Activated CD8-positive, alpha-beta memory T cell treated with anti-CD3 and anti-CD28 coated beads, Interleukin-2, amount 50 U/mL, for 48 hours (primary cell): ENCODE measurements around the gene SLC17A5.
"Not testable (repeated sequence)": the region's sequence is repeated elsewhere in the genome, so short reads cannot be mapped to it uniquely, and the experiment has no call there.

Source experiments
- DNase-seq: peaks from one replicate; pipeline ENCODE4 v3.0.0-alpha.2; 2020

The SLC17A5 gene, protein sequence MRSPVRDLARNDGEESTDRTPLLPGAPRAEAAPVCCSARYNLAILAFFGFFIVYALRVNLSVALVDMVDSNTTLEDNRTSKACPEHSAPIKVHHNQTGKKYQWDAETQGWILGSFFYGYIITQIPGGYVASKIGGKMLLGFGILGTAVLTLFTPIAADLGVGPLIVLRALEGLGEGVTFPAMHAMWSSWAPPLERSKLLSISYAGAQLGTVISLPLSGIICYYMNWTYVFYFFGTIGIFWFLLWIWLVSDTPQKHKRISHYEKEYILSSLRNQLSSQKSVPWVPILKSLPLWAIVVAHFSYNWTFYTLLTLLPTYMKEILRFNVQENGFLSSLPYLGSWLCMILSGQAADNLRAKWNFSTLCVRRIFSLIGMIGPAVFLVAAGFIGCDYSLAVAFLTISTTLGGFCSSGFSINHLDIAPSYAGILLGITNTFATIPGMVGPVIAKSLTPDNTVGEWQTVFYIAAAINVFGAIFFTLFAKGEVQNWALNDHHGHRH

DNA sequence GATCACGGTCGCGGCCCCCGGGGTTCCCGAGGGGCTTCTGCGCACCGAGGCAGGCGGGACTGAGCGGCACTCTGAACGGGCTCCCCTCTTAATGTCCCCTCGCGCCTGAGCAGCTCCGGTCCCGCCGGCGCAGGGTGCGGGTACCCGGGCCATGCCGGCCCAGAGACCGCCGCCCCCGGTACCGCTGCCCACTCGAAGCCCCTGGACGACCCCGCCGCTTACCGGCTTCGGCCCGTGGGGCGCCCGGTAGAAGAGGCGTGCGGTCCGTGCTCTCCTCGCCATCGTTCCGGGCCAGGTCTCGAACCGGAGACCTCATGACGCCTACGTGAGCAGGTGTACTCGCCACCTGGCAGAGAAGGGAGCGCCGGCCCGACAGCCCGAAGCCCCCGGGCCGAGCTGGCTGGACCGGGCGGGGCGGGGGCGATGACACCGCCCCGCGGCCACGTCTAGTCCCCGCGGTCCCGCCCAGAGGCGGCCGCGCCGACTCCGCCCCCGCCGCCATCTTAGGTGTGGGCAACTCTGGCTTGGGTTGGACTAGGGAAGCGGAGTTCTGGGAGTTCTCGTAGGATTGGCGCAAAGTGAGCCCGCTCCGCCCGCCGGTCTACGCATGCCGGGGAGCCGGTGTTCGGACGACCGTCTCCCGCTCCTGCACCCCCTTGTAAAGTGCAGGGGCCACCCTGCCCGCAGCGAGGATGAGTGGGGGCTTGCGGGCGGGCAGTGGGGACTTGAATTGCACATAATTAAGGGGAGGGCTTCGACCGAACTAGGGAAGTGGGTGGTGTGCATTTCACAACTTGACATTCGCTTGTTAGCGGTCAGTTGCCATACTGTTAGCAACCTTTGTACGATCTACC, at the start of gene SLC17A5:
SLC17A5 (minus strand) TSS at position 422 of the 854 bp plus-strand sequence; CDS start at position 316, 106 bp downstream.
- DNase-seq, result peak; percentile 94

DNA sequence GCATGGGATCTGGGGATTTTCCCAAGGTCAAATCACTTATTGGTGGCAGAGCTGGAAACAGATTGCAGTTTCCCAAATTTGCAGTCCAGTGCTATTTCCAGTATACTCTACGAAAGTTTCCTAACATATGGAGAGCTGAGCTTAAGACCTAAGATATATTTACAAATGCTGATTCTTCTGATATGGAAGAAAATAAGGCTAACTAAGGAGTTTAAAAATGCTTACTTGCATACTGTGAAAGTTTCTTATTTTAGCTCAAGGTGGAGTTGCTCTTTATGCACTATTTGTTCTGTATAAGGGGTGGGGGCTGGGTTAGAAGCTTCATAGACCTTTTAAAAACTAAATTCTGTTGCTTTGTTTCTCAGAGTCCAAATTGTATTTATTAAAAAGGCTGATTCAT, 49.7 kb upstream of the SLC17A5 start:
- DNase-seq, result no peak

DNA sequence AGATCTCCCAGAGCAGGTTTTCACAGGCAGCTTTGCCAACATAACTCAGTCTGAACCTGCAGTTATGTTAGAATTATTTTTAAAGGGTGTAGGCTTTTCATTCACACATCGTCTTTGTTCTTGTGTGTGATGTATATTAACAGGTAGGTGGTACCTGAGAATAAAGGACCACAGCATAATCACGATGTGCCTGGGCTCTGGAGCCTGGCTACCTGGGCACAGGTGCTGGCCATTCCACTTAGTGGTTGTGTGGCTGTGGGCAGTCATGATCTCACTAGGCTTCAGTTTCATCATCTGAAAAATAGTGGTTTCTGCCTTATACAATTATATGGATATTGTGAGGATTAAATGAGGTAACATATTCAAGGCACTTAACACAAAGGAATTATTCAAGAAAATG, 48.7 kb upstream of the SLC17A5 start:
- no peak for DNase-seq

DNA sequence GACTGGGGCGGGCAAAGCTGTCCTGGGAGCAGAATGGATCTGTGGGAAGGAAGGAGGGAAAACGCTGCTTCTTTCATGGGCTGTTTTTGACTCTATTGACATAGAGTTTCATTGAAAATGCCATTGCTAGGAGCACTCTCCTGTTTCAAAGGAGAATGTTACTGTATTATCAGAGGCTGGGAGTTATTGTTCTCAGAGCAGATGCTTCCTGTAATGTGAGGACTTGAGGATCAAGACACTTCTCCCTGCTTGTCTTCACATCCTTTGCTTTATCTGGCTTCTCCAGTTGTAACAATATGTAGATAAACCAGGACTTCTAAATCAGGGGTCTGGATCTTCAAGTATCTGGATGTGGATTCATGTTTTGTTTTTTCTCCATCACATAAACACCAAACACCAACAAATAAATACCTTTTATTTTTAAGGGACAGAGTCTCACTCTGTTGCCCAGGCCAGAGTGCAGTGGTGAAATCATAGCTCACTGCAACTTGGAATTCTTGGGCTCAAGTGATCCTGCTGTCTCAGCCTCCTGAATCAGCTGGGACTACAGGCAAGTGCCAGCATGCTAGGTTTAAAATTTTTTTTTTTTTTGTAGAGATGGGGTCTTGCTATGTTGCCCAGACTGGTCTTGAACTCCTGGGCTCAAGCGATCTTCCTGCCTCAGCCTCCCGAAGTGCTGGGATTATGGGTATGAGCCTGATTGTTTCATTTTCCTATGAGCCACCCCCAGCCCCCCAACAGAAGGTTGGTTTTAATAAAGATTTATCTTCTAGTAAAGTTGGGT, 46.1 kb upstream of the SLC17A5 start:
- DNase-seq, result no peak

DNA sequence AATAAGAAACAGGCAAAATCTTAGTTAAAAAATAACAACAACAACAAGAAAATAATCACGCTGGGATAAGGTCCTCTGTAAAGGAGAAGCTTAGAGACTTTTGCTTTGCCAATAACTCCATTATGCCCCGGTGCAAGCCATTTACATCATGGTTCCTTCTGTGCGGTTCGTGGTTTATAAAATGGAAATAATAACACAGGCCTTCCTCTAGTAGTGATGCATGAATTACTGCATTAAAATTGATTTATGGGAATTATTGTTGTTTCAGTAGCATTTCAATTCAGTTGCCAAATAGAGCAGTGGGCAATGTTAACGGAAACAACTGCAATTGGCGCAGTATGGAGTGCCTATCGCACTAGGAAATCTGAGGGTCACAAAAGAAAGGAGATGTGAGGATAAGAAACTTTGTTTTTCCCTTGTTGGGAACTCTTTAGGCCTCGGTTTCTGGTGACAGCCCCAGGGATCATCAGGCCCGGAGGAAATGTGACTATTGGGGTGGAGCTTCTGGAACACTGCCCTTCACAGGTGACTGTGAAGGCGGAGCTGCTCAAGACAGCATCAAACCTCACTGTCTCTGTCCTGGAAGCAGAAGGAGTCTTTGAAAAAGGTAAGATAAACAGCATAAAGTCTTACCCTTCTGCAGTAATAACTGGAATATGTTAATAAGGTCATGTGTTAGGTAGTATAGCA, 43.3 kb upstream of the SLC17A5 start:
- DNase-seq, result no peak

DNA sequence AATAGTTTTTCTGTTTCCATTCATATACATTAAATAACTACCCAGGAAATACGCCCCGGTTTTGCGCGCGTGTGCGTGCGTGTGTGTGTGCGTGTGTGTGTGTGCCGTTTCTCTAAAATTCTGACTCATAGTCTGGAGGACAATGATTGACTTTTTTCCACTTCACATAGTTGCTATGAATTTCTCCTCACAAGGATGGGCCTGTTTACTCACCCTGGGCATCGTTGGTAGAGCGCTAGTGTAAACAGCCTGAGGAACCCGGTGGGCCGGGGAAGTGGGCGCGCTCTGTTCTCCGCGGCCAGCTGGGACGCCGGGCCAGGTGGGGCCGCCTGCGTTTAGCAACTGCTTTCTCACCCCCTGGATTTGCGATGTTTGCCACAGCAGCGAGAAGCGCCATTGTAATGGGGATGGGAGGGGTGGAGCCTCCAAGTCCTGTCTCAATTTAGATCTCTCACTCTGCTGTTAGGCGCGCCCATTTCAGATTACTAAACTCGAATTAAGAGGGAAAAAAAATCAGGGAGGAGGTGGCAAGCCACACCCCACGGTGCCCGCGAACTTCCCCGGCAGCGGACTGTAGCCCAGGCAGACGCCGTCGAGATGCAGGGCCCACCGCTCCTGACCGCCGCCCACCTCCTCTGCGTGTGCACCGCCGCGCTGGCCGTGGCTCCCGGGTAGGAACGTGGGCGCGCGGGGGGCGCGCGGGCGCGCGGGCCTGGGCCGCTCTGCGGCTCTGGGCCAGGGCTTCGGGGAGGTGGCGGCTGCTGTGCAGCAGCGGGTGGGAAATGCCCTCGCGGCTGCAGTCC, 42.0 kb upstream of the SLC17A5 start, which contains the start of gene CD109:
CD109 (plus strand) TSS at position 585 of the 803 bp plus-strand sequence; CDS start at position 598, 13 bp downstream.
- peak; percentile 81 for DNase-seq

DNA sequence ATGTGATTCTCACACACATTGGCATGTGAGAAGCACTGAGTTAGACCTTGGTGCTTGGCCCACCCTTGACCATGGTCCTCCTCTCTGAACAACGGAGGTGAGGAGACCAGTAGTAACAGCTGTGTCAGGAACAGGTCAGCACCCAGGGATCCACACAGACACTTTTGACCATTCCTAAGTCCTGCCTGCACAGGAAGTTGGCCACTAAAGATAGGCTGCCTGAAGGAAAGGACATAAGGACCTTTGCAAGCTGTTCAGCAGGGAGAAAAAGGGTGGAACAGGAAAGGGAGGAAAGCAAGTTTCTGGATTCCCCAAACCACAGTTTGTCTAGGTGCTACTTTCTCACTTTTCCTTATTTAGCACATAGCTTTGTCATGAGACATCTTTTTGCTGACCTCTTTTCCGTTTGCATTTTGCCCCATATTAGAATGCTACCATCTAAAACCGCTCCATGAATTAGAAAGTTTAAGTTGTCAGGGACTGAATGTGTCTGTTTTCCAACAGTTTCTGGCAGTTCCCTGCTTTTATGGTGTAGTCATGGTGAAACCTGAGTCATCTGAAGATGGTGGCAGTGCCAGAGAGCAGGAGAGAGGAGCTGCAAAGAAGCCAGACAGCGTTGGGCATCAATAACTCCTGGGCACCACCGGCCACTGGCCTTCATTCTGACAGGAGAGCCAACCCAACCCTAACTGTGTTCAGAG, 41.1 kb upstream of the SLC17A5 start:
- DNase-seq, result no peak

DNA sequence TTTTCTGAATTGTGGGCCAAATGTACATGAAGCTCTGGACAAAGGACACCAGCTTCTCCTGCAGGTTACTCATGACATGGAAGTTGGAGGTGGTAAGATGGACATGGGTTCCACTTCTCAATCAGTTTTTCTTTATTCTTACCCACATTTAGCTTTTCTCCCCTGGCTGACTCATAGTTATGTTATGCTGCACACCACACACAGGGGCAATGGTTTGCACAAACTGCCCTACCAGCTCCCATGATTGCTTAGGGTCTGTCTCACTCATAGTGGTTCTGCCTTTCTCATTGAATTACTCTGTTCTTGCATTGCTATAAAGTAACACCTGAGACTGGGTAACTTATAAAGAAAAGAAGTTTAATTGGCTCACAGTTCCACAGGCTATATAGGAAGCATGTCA, 37.7 kb upstream of the SLC17A5 start:
- DNase-seq, result no peak

DNA sequence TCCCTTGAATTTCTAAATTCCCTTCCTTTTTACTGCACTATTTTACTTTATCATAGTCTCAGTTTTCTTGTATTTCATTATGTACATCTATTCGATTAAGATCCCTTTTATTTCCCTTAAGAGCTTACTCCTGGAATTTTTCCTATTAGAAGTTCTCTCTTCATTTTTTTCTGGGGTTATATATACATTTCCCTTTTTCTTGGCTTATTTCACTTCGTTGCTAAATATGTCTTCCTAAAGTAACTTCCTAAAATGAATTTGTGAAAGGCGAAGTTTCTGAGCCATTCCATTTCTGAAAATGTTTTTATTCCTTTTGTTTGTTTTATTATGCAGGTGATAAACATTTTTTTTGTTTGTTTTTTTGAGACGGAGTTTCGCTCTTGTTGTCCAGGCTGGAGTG, 36.3 kb upstream of the SLC17A5 start:
- DNase-seq, result no peak

DNA sequence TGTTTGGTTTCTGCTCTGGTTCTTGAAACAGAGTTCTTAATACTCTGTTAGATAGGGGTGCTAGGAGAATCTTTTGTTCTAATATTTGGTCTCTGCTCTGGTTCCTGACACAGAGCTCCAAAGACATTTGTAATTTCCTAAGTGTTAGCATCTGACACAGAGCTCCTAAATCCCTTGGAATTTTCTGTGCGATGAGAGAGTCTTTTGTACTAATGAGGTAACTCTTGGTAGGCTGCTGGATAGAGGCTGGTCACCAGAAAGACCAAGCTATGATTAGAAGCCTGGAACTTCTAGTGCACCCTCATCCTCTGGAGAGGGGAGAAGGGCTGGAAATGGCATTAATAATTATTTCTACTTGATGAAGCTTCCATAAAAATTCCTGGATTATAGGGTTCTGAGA, 34.6 kb upstream of the SLC17A5 start:
- DNase-seq, result no peak

DNA sequence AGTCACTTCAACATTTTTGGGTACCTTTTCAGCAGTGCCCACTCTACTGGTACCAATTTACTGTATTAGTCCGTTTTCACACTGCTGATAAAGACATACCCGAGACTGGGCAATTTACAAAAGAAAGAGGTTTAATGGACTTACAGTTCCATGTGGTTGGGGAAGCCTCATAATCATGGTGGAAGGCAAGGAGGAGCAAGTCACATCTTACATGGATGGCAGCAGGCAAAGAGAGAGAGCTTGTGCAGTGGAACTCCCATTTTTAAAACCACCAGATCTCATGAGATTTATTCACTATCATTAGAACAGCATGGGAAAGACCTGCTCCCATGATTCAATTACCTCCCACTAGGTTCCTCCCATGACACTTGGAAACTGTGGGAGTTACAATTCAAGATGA, 29.8 kb upstream of the SLC17A5 start:
- DNase-seq, result not testable (repeated sequence)

DNA sequence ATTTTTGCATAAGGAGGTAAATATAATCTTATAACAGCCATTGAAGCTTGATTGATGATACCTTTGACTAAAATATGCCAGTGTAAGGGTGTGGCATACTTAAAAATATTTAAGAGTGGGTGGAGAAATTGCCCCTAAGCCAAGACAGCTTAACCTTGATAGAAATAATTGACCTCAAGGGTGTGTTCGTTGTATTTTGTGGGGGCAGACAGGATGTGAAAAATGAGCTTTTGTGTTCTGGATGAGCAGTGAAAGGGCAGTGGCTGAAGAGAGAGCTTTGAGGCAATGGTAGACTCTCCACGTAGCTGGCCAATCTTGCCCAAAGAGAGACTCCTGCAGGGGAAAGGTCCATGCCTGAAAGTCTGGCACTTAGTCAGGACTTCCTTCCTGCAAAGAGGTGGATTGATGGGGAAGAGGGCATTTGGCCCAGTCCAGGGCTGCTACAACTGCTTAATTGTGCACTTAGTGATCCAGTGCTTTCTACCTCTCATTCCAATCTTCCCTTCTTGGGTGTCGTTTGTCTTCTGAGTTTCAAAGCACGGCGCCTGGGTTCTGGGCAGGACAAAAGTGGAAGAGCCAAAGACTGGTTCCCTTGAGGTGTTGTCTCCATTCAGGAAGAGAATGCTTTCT, 26.6 kb upstream of the SLC17A5 start:
- no peak for DNase-seq

DNA sequence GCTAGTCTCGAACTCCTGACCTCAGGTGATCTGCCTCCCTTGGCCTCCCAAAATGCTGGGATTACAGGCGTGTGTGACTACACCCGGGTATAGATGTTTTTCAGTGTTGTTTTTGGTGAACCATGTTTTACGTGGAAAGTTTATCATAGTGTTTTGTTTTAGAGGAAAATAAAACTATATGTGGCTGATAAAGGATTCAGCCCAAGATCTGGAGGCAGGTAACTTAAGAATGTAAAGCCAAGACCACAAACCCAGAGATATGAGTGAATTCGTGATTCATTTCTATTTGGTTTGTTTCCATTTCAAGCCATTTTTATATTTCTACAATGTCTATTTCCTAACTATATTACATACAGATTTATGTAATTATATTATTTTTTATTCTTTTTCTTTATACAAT, 26.1 kb upstream of the SLC17A5 start:
- DNase-seq, result not testable (repeated sequence)

DNA sequence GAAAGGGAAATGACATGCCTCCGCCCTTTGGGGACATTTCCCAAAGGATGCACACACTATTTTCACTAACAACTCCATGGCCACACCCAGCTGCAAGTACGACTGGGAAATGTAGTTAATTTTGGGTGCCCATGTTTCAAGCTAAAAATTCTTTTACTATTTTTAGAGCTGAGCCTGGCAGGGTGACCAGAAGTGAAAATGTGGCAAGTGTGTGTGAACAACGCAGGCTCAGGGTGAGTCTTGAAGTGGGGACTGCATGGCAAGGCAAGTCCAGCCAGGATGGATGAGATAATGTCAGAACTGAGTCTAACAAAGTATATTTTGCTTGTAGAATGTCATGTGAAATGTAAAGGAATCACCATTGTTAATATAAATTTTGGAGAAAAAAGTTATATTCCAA, 25.2 kb upstream of the SLC17A5 start:
- DNase-seq, result no peak

DNA sequence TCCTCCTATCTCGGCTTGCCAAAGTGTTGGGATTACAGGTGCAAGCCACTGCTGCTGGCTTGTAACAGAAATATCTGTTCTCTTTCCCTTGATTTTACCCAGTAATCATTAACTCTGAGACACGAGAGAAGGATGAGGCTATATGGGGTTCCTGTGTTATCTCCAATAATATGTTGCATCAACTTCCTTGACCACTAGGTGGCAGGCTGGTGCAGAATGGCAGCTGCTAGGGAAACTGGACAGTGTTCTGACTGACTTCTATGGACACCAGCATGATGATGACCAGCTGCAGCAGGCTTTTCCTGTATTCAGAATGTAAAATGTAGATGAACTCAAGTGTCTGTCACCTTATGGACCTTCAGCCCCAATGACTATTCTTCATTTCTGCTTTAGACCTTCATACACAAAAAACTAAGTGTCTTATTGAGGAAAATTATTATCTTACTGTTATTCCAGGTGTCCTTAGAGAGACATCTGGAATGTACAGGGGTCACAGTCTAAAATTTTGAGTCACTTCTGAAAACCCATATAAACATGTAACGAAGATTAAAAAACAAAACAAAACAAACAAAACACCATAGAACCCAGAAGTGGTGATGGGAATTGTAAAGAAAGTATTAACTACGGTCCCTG, 21.8 kb upstream of the SLC17A5 start:
- peak; percentile 85 for DNase-seq

DNA sequence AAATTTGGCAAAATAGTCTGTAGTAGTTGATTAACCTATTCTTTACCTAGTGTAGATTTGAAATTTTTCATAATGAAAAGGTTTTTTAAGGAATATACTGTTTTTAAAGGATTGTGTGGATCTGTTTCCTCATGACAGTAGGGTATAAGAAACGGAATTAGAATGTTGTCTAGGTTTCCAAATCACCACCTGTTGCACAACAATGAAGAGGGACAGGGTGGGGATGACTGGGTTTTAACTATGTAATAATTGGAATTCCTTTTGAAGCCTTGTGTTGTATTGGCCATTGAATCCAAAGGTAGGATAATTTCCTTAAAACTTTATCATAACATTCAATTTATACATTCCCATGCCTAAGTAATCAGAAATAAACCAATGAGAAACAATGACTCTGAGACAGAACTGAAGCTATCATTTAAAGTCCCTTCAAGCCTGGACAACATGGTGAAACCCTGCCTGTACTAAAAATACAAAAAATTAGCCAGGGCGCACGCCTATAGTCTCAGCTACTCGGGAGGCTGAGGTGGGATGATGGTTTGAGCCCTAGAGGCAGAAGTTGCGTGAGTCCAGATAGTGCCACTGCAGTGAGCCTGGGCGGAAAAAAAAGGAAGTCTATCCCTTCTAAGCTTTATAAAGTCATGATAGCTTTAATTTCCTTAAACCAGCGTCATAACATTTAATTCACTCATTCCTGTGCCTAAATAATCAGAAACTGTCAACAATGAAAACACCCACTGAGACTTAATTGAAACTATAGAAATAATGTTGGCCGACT, 18.3 kb upstream of the SLC17A5 start:
- no peak for DNase-seq

DNA sequence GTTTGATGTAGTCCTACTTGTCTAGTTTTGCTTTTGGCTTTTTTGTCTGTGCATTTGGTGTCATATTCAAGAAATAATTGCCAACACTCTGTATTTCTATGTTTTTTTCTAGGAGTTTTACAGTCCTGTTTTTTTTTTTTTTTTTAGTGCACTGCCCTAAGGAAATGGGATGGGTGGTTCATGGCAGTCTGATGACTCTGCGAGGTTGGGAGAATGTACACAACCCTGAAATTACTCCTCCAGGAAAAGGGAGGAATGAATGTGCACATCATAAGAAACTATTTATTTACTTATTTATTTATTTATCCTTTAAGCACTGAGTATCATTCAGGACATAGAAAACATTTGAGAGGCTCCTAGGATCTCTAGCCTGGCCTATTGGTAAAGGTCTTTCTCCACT, 15.2 kb upstream of the SLC17A5 start:
- no peak for DNase-seq

DNA sequence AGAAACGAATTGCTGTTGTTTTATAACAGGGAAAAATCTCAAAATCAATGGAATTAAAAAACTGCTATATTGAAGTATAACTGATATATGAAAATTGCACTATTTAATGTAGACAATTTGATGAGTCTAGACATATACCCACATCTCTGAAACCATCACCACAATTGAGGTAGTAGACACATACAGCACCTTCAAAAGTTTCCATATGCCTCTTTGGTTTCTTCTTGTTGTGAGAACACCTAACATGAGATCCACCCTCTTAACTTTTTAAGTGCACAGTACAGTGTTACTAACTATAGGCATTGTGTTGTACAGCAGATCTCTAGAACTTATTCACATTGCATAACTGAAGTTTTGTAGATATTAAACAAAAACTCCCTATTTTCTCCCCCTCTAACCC, 14.0 kb upstream of the SLC17A5 start:
- no peak for DNase-seq

DNA sequence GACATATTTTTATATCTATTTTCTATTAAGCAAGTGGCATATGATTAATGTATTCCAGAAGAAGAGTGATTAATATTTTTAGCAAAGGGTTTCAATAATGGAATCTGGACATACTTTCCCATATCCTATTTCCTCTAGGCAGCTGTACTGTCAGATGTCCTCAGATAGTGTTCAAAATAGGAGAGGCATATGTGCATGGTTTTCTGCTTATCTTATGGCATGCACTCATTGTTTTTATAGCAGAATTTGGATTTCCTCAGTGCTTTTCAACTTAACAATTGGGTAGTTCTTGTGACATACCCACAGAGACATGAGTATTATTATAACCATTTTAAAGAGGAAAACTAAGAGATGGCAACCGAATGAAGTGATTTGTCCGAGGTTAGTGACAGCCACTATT, 12.6 kb upstream of the SLC17A5 start:
- DNase-seq, result no peak
